CD4-positive, alpha-beta T cell treated with Interferon gamma for 1 hour (primary cell): Measurements from ENCODE around the gene ATRNL1.
"Not testable (repeated sequence)": the region's sequence is repeated elsewhere in the genome, so short reads cannot be mapped to it uniquely, and the experiment has no call there.

Experiments used
- DNase-seq: peaks from one replicate; pipeline ENCODE4 v3.0.0-alpha.2; 2020

ATRNL1 gene

DNA sequence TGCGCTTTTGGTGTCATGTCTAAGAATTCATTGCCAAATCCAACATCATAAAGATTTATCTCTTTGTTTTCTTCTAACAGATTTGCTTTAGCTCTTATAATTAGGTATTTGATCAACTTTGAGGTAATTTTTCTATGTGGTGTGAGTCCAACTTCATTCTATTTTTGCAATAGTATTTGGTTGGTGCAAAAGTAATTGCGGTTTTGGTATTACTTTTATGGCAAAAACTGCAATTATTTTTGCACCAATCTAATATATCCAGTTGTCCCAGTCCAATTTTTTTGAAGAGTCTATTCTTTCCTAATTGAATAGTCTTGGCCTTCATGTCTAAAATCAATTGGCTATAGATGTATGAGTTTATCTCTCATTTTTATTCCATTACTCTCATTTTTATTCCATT lies 535.5 kb downstream of the ATRNL1 start:
- DNase-seq: no peak

GRCh38 chr10:115638246-115638645 lies 545.1 kb downstream of the ATRNL1 start:
- DNase-seq: no peak

- no peak for DNase-seq
These were observed 556.1 kb downstream of the ATRNL1 start for GRCh38 chr10:115649217-115649616.

GRCh38 chr10:115653473-115653872 lies 560.3 kb downstream of the ATRNL1 start:
- no peak for DNase-seq

- no peak for DNase-seq
These were observed 561.8 kb downstream of the ATRNL1 start for GRCh38 chr10:115654961-115655360.

DNA sequence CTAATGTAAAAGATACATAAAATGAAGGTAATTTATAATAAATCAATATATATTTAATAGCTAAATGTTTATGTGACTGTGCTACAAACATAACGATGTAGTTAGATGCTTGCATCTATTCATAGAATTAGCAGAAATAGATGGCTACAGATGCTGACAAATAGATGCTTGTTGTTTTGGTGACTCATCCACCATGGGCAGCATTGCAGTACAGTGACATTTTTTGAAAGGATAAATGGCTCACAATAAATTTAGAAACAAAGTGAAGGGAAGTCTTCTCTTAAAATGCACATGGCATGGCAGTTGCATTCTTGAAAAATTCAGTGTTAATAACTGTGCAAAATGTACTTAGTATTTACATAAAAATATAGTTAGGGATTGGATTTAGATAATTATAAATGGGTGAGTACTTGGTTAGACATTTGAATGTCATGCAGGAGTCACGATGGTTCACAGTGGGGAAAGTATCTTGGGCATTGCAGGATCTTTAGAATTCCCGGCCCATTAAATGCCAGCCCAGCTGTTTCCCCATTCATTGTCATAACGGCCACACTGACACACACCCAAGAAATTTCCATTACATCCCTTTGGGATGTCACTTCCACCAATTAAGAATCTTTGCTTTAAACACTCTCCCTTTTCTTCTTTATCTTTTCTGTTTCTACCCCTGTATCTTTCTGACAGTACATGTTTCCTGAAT lies 564.1 kb downstream of the ATRNL1 start:
- no peak for DNase-seq

GRCh38 chr10:115659616-115660015 lies 566.5 kb downstream of the ATRNL1 start:
- DNase-seq: no peak

- no peak for DNase-seq
These were observed 567.2 kb downstream of the ATRNL1 start for GRCh38 chr10:115660391-115660790.

- no peak for DNase-seq
These were observed 569.3 kb downstream of the ATRNL1 start for GRCh38 chr10:115662422-115662821.

- DNase-seq: no peak
These were observed 572.4 kb downstream of the ATRNL1 start for GRCh38 chr10:115665549-115665948.

DNA sequence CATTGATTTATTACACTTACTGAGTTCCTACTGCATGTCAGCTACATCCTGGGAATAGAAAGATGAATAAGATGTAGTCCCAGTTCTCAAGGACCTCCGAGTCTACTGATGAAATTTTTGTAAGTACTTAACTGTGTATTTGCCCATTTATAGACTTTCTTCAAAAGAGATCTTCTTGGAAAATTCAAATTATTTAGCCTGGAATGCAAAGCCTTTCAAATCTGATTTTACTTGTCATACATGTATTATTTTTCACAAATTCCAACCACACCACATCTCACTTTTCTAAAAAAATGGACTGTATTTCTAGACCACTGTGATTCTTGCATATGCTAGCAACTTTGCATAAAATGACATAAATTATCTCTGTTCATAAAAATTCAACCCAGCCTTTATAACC lies 581.3 kb downstream of the ATRNL1 start:
- no peak for DNase-seq

DNA sequence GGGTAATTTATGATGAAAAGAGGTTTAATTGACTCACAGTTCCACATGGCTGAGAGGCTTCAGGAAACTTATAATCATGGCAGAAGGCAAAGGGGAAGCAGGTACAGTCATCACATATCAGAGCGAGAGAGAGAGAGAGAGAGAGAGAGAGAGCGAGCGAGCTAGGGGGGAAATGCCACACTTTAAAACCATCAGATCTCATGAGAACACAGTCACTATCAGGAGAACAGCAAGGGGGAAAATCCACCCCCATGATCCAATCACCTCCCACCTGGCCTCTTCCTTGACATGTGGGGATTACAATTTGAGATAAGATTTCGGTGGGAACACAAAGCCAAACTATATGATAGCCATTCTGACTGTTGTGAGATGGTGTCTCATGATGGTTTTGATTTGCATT lies 603.6 kb downstream of the ATRNL1 start:
- no peak for DNase-seq

GRCh38 chr10:115706026-115706425 lies 612.9 kb downstream of the ATRNL1 start:
- no peak for DNase-seq

DNA sequence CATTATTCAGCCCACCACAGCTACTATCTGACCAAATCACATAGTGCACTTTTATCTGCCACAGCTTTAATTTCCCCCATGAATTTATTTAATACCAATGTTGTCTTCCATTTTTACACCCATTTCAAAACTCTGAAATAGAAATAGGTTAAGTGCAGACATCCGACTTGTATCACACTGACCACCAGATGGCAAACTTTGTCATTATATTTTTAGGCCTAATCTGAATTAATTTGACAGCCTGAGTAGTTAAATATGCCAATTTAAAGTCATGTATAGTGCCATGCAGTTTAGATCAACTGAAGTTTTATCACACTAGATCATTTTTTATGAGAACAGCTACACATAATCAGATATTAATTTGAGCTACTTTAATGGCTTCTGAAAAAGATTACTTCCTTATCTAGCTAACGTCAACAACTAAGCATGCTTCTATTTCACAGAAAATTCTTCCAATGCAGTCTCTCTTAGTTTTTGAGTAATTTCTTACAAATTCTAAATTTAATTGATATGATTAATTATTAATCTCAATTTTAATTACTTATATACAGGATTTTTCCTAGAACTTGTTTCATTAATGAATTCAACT lies 613.4 kb downstream of the ATRNL1 start:
- DNase-seq: no peak

GRCh38 chr10:115710136-115710535 lies 617.0 kb downstream of the ATRNL1 start:
- no peak for DNase-seq

- DNase-seq: no peak
These were observed 618.1 kb downstream of the ATRNL1 start for GRCh38 chr10:115711306-115711705.

DNA sequence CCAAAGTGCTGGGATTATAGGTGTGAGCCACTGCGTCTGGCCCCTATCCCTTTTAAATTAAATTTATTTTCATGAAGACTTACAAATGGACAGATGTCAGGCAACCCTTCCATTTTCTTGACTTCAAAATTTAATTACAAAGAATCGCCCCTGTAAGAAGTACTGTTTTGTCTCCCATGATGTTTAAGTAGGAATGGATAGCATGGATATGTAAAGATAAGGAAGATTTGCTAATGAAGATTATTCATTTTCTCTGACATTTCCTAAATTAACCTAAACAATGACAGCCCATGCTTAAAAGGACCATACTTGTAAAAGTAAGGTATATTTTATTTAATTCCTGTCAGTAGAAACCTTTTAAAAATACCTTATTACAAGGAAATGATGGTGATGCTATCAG lies 627.0 kb downstream of the ATRNL1 start:
- DNase-seq: no peak

DNA sequence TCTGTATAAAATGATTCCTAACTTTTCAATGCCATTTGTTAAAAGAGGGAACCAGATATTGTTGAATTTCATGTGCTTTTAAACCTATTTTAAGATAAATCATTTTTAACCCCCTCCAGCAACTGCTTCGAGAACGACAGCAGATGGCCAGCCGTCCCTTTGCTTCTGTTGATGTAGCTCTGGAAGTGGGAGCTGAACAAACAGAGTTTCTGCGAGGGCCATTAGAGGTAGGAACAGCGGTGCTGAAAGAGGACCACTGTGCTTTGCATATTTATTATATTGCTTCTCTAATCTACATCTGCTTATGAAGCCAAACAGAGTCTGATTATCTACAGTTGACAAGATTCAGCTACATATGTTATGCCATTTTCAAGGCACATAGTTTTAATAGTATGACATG lies 634.0 kb downstream of the ATRNL1 start:
- DNase-seq: no peak

- DNase-seq: no peak
These were observed 650.9 kb downstream of the ATRNL1 start for GRCh38 chr10:115744089-115744488.

- no peak for DNase-seq
These were observed 652.8 kb downstream of the ATRNL1 start for GRCh38 chr10:115745943-115746342.

DNA sequence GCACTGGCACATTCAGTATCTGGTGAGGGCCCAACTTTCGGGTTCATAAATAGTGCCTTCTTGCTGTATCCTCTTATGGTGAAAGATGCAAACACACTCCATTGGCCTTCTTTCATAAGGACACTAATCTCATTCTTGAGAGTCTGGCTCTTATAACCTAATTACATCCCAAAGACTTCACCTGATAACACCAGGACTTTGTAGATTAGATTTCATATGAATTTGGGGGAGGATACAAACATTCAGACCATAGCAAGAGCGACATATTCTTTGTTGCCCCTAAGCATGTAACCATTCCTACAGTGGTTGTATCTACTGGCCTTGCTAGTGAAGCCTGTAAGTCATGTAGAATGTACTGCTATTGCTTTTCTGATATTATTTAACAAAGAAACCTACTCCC lies 654.6 kb downstream of the ATRNL1 start:
- DNase-seq: no peak

GRCh38 chr10:115758488-115758887 lies 665.3 kb downstream of the ATRNL1 start:
- not testable (repeated sequence) for DNase-seq

DNA sequence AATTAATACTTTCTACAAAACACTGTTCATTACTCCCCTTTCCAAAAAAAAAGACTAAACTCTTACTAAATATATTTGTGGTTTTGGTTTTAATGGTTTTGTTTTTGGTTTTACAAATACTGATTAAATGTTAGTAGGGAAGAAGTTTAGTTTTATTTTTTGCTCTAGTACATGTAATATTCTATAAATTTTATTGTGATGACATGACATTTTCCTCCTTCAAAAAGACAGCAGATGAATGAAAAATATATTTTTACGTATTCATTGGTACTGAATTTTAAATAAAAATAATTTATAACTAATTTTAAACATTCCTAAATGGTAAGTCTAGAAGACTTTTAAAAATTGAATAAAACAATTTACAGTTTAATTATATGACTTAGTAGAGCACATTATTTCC lies 667.0 kb downstream of the ATRNL1 start:
- no peak for DNase-seq

GRCh38 chr10:115761166-115761565 lies 668.0 kb downstream of the ATRNL1 start:
- DNase-seq: no peak

DNA sequence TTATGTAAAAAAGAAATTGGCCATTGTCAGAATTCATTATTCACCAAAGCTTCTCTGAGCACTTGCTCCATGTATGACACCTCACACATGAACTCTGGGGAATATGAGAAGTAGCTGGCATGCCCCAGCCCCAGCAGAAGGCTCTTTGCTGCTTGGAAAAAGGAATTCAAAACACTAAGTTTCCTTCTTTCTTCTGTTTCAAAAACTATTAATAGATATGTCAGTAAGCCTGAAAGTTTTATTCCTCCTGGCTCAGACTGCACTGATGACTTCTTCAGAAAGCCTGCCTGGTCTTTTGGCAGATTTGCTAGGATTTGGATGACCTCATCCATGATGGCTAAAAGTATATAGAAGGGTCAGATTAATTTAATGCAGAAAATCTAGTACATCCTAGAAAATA lies 668.9 kb downstream of the ATRNL1 start:
- DNase-seq: no peak
